Ishikawa (cell line): ENCODE results near the gene PLCG1.

Experiments used
- CEBPB ChIP-seq: IDR thresholded peaks from 2 replicates; pipeline ENCODE4 v1.6.1; 2012
- CREB1 ChIP-seq: IDR thresholded peaks from 2 replicates; pipeline ENCODE4 v1.6.1; 2012; ENCODE audit warnings: low read depth
- EGR1 ChIP-seq: IDR thresholded peaks from 2 replicates; pipeline ENCODE4 v1.6.1; 2012
- EP300 ChIP-seq: IDR thresholded peaks from 2 replicates; pipeline ENCODE4 v1.6.1; 2012; ENCODE audit warnings: borderline replicate concordance
- FOXM1 ChIP-seq: IDR thresholded peaks from 2 replicates; pipeline ENCODE4 v1.6.1; 2012; ENCODE audit warnings: low read depth, borderline replicate concordance
- NFIC ChIP-seq: IDR thresholded peaks from 2 replicates; pipeline ENCODE4 v1.6.1; 2012
- RAD21 ChIP-seq: IDR thresholded peaks from 2 replicates; pipeline ENCODE4 v1.6.1; 2012; ENCODE audit warnings: low read depth
- TAF1 ChIP-seq: IDR thresholded peaks from 2 replicates; pipeline ENCODE4 v1.6.1; 2012; ENCODE audit warnings: low read depth, mild to moderate bottlenecking
- TCF12 ChIP-seq: IDR thresholded peaks from 2 replicates; pipeline ENCODE4 v1.6.1; 2012; ENCODE audit warnings: low read depth
- TEAD4 ChIP-seq: IDR thresholded peaks from 2 replicates; pipeline ENCODE4 v1.6.1; 2012
- YY1 ChIP-seq: IDR thresholded peaks from 2 replicates; pipeline ENCODE4 v1.6.1; 2012; ENCODE audit warnings: low read depth
- ZBTB7A ChIP-seq: IDR thresholded peaks from 2 replicates; pipeline ENCODE4 v1.6.1; 2012; ENCODE audit warnings: low read depth
- TF ChIP-seq, protein P1 (sequence below): IDR thresholded peaks from 2 replicates; pipeline ENCODE4 v1.6.1; 2012; ENCODE audit warnings: low read depth, mild to moderate bottlenecking
- TF ChIP-seq, protein P2 (sequence below): IDR thresholded peaks from 2 replicates; pipeline ENCODE4 v1.6.1; 2012
- TF ChIP-seq, protein P3 (sequence below): IDR thresholded peaks from 2 replicates; pipeline ENCODE4 v1.6.1; 2012

Gene PLCG1

DNA sequence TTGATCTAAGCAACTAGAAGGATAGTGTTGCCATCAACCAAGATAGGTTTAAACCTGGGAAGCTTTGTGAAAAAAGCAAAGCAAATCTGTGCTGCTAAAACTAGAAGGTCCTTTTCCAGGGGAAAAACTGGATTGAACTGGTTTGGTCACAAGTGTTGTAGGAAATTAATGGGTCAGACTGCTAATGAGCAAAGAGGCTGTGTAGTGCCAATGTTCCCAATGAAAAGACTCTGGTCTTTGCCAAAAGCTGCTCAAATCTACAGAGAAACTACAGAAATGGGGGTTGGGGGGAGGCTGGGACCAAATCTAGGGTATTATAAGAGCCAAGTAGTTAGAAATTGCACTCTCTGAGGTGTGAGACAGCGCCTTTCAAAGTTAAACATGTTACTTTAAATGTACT, 85.0 kb downstream of the PLCG1 start:
- TF ChIP-seq ZBTB7A (no peak), CREB1 (no peak), CEBPB (no peak), TAF1 (no peak), EGR1 (no peak)
- TF ChIP-seq, protein P1, sequence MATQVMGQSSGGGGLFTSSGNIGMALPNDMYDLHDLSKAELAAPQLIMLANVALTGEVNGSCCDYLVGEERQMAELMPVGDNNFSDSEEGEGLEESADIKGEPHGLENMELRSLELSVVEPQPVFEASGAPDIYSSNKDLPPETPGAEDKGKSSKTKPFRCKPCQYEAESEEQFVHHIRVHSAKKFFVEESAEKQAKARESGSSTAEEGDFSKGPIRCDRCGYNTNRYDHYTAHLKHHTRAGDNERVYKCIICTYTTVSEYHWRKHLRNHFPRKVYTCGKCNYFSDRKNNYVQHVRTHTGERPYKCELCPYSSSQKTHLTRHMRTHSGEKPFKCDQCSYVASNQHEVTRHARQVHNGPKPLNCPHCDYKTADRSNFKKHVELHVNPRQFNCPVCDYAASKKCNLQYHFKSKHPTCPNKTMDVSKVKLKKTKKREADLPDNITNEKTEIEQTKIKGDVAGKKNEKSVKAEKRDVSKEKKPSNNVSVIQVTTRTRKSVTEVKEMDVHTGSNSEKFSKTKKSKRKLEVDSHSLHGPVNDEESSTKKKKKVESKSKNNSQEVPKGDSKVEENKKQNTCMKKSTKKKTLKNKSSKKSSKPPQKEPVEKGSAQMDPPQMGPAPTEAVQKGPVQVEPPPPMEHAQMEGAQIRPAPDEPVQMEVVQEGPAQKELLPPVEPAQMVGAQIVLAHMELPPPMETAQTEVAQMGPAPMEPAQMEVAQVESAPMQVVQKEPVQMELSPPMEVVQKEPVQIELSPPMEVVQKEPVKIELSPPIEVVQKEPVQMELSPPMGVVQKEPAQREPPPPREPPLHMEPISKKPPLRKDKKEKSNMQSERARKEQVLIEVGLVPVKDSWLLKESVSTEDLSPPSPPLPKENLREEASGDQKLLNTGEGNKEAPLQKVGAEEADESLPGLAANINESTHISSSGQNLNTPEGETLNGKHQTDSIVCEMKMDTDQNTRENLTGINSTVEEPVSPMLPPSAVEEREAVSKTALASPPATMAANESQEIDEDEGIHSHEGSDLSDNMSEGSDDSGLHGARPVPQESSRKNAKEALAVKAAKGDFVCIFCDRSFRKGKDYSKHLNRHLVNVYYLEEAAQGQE: no peak
- TF ChIP-seq, protein P2, sequence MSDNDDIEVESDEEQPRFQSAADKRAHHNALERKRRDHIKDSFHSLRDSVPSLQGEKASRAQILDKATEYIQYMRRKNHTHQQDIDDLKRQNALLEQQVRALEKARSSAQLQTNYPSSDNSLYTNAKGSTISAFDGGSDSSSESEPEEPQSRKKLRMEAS: no peak

- TF ChIP-seq YY1 (no peak), CEBPB (no peak), NFIC (no peak), EGR1 (no peak), CREB1 (no peak)
- TF ChIP-seq, protein P2: no peak
Observed at GRCh38 chr20:41222703-41223102, 85.4 kb downstream of the PLCG1 start.

DNA sequence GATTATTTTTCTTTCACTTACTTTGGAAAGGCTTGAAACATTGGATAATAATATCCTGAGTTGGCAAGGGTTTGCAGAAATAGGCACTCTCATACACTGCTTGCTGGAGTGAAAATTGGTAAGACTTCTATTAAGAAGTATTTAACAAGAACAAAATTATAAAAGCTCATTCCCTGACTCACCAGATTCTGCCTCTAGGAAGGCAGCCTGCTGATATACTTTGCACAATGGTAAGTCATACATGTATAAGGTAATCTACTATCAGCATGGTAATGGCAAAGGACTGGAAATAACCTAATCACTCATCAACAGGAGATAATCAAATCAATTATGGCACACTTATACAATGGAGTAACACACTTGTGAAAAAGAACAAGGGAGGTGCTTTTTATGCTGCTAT, 85.8 kb downstream of the PLCG1 start:
- TF ChIP-seq, protein P1: no peak
- TF ChIP-seq CREB1: no peak
- TF ChIP-seq TCF12: no peak
- TF ChIP-seq TAF1: no peak
- TF ChIP-seq EGR1: no peak
- no peak for TF ChIP-seq CEBPB
- TF ChIP-seq, protein P3, sequence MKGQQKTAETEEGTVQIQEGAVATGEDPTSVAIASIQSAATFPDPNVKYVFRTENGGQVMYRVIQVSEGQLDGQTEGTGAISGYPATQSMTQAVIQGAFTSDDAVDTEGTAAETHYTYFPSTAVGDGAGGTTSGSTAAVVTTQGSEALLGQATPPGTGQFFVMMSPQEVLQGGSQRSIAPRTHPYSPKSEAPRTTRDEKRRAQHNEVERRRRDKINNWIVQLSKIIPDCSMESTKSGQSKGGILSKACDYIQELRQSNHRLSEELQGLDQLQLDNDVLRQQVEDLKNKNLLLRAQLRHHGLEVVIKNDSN: no peak
- TF ChIP-seq RAD21: no peak
- TF ChIP-seq FOXM1: no peak
- no peak for TF ChIP-seq TEAD4
- TF ChIP-seq NFIC: no peak
- TF ChIP-seq ZBTB7A: no peak
- TF ChIP-seq, protein P2: no peak
- no peak for TF ChIP-seq EP300
- TF ChIP-seq YY1: no peak

DNA sequence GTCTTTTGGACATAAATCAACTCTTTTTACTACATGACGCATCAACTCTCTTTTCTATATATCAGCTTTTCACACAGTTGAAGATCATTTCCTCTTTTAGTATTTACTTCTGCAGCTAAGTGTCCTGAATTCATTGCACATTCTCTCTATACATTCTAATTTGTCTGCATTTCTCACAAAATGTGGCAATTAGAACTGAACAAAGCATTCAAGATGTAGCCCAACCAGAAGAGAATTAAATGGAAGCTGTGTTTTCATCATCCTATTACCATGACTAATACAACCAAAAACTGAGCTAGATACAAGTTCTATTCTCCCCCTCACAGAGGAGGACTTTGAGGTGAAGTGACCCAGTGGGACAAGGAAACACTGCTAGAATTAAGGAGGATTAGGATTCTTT, 86.9 kb downstream of the PLCG1 start:
- TF ChIP-seq NFIC (no peak), YY1 (no peak), EP300 (no peak), ZBTB7A (no peak), TCF12 (no peak), EGR1 (no peak), TAF1 (no peak), RAD21 (no peak), CREB1 (no peak), CEBPB (no peak), TEAD4 (no peak), FOXM1 (no peak)
- TF ChIP-seq, protein P2: no peak
- TF ChIP-seq, protein P3: no peak
- TF ChIP-seq, protein P1: no peak
